ENCODE data around the gene CENPX.

CENPX gene

GRCh38 chr17:82017612-82018151 lies 5.0 kb downstream of the CENPX start:
- no peak overlapping the region for H3K4me3 ChIP-seq (ENCODE audit: low read depth, low read length)
- DNase-seq (ENCODE audit: low read depth), result no peak
- TF ChIP-seq CTCF (IDR thresholded peaks at IDR 0.05; ENCODE audit: insufficient read depth, low read depth, low read length, missing control alignments), result no peak

DNA sequence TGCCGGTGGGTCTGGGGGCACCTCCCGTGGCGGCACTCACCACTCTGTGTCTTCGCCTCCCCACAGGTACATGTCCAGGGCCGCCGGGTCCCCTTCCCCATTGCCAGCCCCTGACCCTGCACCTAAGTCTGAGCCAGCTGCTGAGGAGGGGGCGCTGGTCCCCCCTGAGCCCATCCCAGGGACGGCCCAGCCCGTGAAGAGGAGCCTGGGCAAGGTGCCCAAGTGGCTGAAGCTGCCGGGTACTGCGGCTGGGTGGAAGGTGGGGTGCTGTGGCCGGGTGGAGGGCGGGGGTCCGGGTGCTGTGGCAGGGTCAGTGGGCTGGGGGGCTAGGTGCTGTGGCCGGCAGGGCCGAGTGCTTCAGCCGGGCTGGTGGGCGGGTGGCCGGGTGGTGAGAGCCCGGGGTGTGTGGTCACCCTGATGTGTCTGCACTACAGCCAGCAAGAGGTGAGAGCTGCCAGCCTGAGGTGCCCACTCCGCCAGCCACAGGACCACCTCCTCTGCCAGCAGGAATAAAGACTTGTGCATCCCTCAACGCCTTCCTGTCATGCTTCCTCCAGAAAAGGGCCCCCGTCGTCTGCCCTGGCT lies 5.7 kb downstream of the CENPX start:
- no peak for TF ChIP-seq CTCF (IDR thresholded peaks at IDR 0.05; ENCODE audit: insufficient read depth, low read depth, low read length, missing control alignments)
- DNase-seq (ENCODE audit: low read depth), result no peak
- no peak overlapping the region for H3K4me3 ChIP-seq (ENCODE audit: low read depth, low read length)

DNA sequence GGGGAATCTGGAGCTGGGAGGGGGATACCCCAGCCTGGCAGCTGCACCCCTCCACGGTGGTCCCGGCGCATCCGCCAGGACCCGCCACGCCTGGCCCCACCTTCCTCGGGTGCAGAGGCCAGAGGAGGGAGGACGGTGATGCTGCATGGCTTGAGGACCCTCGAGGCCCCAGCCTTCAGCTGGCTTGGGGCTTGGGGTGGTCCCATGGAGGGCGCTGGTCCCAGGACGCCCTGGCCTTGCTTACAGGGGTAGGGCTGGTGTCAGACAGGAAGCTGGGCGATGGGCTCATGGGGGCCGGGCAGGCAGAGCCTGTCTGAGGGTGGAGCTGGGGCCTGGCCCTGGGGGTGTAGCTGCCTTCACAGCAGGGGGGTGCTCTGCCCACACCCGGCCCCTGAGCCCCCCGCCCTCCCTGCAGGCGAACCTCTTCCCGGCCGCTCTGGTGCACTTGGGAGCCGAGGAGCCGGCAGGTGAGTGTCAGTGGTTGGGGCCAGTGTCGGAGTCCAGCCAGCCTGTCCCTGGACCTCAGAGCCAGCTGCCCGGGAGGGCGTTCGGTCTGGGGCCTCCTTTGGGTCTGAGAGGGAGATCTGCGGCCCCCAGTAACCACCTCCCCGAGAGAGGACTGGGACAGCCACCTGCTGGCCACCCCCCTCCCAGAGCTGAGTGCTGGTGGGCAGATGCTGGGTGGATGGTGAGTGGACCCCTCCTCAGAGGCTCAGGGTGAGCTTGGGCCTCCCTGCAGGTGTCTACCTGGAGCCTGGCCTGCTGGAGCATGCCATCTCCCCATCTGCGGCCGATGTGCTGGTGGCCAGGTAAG lies 6.4 kb downstream of the CENPX start:
- H3K4me3 ChIP-seq (ENCODE audit: low read depth, low read length), result no peak overlapping the region
- TF ChIP-seq CTCF (IDR thresholded peaks at IDR 0.05; ENCODE audit: insufficient read depth, low read depth, low read length, missing control alignments), result no peak
- DNase-seq (ENCODE audit: low read depth), result no peak

DNA sequence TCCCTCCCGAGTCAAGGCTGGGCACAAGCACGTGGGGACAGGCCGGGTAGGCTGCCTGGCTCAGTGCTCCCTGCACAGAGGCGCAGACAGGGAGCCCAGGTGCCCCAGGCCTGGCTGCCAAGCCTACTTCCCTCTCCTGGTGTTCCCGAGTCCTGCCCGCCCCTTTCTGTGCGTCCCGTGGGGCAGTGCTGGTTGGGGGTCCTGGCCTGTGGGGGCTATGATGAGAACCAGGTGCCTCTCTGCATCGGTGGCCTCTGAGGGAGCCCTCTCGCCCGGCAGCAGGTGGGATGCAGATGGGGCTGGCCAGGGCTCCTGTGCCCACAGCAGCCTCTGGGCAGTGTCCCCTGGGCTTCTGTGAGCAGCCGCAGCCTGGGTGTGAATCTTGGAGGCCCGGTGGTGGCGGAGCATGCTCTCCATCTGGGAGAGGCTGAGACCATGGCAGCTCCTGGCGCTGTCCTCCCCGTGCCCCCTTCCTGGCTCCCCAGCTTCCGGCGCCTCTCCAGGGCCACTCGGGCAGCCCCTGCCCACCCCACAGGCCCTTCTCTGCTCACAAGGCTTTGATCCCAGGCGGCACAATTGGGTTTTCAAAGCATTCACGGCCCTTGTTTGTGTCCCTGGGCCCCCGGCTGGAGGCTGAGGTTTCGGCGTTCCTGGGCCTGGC lies 7.2 kb downstream of the CENPX start:
- DNase-seq (ENCODE audit: low read depth), result no peak
- TF ChIP-seq CTCF (IDR thresholded peaks at IDR 0.05; ENCODE audit: insufficient read depth, low read depth, low read length, missing control alignments), result no peak
- H3K4me3 ChIP-seq (ENCODE audit: low read depth, low read length), result no peak overlapping the region

GRCh38 chr17:82014971-82015310 lies 7.7 kb downstream of the CENPX start:
- TF ChIP-seq CTCF (IDR thresholded peaks at IDR 0.05; ENCODE audit: insufficient read depth, low read depth, low read length, missing control alignments), result no peak
- no peak overlapping the region for H3K4me3 ChIP-seq (ENCODE audit: low read depth, low read length)
- DNase-seq (ENCODE audit: low read depth), result no peak

DNA sequence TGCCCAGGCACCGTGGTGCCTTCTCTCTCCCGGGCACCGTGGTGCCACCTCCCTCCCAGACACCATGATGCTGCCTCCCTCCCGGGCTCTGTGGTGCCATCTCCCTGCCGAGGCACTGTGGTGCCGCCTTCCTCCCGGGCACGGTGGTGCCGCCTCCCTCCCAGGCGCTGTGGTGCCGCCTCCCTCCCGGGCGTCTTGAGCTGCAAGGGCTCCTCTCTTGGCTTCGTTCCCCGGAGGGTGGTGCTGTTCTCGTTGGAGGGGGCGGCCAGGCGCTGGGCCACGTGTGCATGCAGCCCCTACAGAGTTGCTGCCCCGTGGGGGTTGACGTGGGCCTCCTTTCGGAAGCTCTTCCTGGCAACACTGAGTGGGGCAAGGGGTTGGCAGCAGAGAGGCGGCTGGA lies 8.2 kb downstream of the CENPX start:
- no peak for TF ChIP-seq CTCF (IDR thresholded peaks at IDR 0.05; ENCODE audit: insufficient read depth, low read depth, low read length, missing control alignments)
- H3K4me3 ChIP-seq (ENCODE audit: low read depth, low read length), result no peak overlapping the region
- no peak for DNase-seq (ENCODE audit: low read depth)
